Endothelial cell of umbilical vein (primary cell): ENCODE data around the gene USH2A.

Source experiments
- CTCF ChIP-seq, 2 donors: IDR thresholded peaks; 1 replicate in 1 of 2; 2 replicates in 1 of 2; pipeline ENCODE4 v1.5.1; 2011; ENCODE audit warnings: low read length in 2 of 2, mild to moderate bottlenecking in 2 of 2, moderate library complexity in 2 of 2, control low read depth in 1 of 2, inconsistent platforms in 1 of 2, low read depth in 1 of 2; ENCODE audit not compliant: insufficient read depth in 1 of 2; ENCODE audit errors: extremely low read depth in 1 of 2
- FOS ChIP-seq: IDR thresholded peaks from 2 replicates; pipeline ENCODE4 v1.6.1; 2011; ENCODE audit warnings: mild to moderate bottlenecking, low read length, moderate library complexity, borderline replicate concordance; ENCODE audit not compliant: insufficient read depth
- JUN ChIP-seq: IDR thresholded peaks from 2 replicates; pipeline ENCODE4 v1.6.1; 2011; ENCODE audit warnings: borderline replicate concordance, low read depth; ENCODE audit not compliant: insufficient read length, insufficient read depth
- POLR2A ChIP-seq: IDR thresholded peaks from 2 replicates; pipeline ENCODE4 v1.6.1; 2012; ENCODE audit warnings: low read depth, mild to moderate bottlenecking, control low read depth, low read length

DNA sequence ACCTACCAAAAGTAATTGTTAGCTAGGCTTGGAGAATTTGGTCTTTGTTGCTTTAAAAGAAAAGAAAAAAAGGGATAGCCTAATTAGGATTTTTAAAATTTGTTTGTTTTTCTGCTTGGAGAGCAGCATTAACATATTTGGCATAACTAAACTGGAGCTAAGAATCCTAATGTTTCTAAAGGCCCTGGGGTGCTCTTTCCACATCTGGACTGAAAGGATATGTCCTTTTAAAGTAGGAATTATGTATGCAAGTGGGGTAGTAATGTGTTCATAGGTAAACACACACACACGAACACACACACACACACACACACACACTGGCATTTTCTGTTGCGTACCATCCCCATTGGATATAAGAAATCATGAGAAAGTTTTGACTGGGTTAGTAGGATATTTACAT lies 742.2 kb downstream of the USH2A start:
- TF ChIP-seq CTCF (IDR thresholded peaks at IDR 0.05; ENCODE audit: extremely low read depth in 1 of 2, insufficient read depth in 1 of 2, low read depth in 1 of 2, low read length in 2 of 2) (no peak), POLR2A (no peak), FOS (no peak), JUN (no peak)
